GM23338 (cell line): ENCODE data around the gene HNRNPA2B1. TPM values are rescaled to one million over a fixed set of nuclear protein-coding genes. Genes with fewer than 3 reads are reported as not detected.

Experiments used
- ATAC-seq: fragments of 200-7000 bp; cut with Tn5 transposase; 3 replicates; pipeline ENCODE4 v1.9.1; 2020
- DNase-seq: peaks from one replicate; pipeline ENCODE4 v3.0.0-alpha.2; 2015; ENCODE audit warnings: low spot score
- H2AFZ ChIP-seq: fragments of 200-600 bp; sonication (generic); 2 replicates; pipeline ENCODE4 v1.8.0; 2016; ENCODE audit warnings: antibody characterized with exemption, mild to moderate bottlenecking, moderate library complexity
- H3F3A ChIP-seq: fragments of 200-600 bp; sonication (generic); replicated peaks from 2 replicates; pipeline ENCODE4 v1.8.0; 2017; ENCODE audit warnings: antibody characterized with exemption, mixed run types, low read depth
- H3K27ac ChIP-seq: fragments of 200-600 bp; sonication (generic); 2 replicates; pipeline ENCODE4 v1.6.1; 2016; ENCODE audit warnings: low read depth
- H3K27me3 ChIP-seq: fragments of 200-600 bp; sonication (generic); 2 replicates; pipeline ENCODE4 v1.8.0; 2016; ENCODE audit warnings: mild to moderate bottlenecking, mixed run types, moderate library complexity; ENCODE audit not compliant: insufficient read depth
- H3K36me3 ChIP-seq: fragments of 200-600 bp; sonication (generic); 2 replicates; pipeline ENCODE4 v1.8.0; 2016; ENCODE audit warnings: mild to moderate bottlenecking; ENCODE audit not compliant: insufficient read depth
- H3K4me1 ChIP-seq: fragments of 200-600 bp; sonication (generic); 2 replicates; pipeline ENCODE4 v1.8.0; 2016; ENCODE audit warnings: mild to moderate bottlenecking, moderate library complexity; ENCODE audit not compliant: insufficient read depth
- H3K4me2 ChIP-seq: fragments of 200-600 bp; sonication (generic); 2 replicates; pipeline ENCODE4 v1.7.1; 2017; ENCODE audit warnings: mixed run types
- H3K4me3 ChIP-seq: fragments of 200-600 bp; sonication (generic); 2 replicates; pipeline ENCODE4 v1.6.1; 2016; ENCODE audit warnings: mixed run types
- H3K79me2 ChIP-seq: fragments of 200-600 bp; sonication (generic); replicated peaks from 2 replicates; pipeline ENCODE4 v1.8.0; 2017; ENCODE audit warnings: mild to moderate bottlenecking; ENCODE audit not compliant: insufficient read depth
- H3K9me2 ChIP-seq: fragments of 200-600 bp; sonication (generic); 2 replicates; pipeline ENCODE4 v1.8.0; 2017; ENCODE audit not compliant: insufficient read depth
- H4K20me1 ChIP-seq: fragments of 200-600 bp; sonication (generic); replicated peaks from 2 replicates; pipeline ENCODE4 v1.8.0; 2017; ENCODE audit warnings: mild to moderate bottlenecking; ENCODE audit not compliant: insufficient read depth
- H3K27ac Mint-ChIP-seq: 2 replicates; pipeline ENCODE4 v1.8.0; 2020; ENCODE audit warnings: inconsistent platforms, mild to moderate bottlenecking, moderate library complexity, mixed read lengths
- H3K27me3 Mint-ChIP-seq: 3 replicates; pipeline ENCODE4 v1.8.0; 2022; ENCODE audit warnings: low read depth, mild to moderate bottlenecking, moderate library complexity, mixed read lengths, inconsistent platforms; ENCODE audit not compliant: insufficient read depth, poor library complexity
- H3K36me3 Mint-ChIP-seq: 3 replicates; pipeline ENCODE4 v1.8.0; 2021; ENCODE audit warnings: low read depth, mild to moderate bottlenecking, inconsistent platforms, moderate library complexity, mixed read lengths
- H3K4me1 Mint-ChIP-seq: 3 replicates; pipeline ENCODE4 v1.8.0; 2020; ENCODE audit warnings: mild to moderate bottlenecking, inconsistent platforms, mixed read lengths
- H3K4me3 Mint-ChIP-seq: 3 replicates; pipeline ENCODE4 v1.8.0; 2021; ENCODE audit warnings: moderate library complexity, mild to moderate bottlenecking, inconsistent platforms, mixed read lengths
- H3K9me3 Mint-ChIP-seq: 3 replicates; pipeline ENCODE4 v1.8.0; 2020; ENCODE audit warnings: moderate library complexity, mild to moderate bottlenecking, inconsistent platforms, mixed read lengths
- EZH2 ChIP-seq: fragments of 200-600 bp; sonication (generic); IDR thresholded peaks from one replicate; pipeline ENCODE4 v1.8.0; 2017; ENCODE audit warnings: antibody characterized with exemption, mild to moderate bottlenecking, low read depth; ENCODE audit not compliant: unreplicated experiment
- EZH2phosphoT487 ChIP-seq: fragments of 200-600 bp; sonication (generic); IDR thresholded peaks from one replicate; pipeline ENCODE4 v1.8.1; 2018; ENCODE audit warnings: antibody characterized with exemption; ENCODE audit not compliant: unreplicated experiment
- JUNB ChIP-seq: IDR thresholded peaks from one replicate; pipeline ENCODE4 v1.6.1; 2016; ENCODE audit warnings: antibody characterized with exemption; ENCODE audit not compliant: unreplicated experiment
- NANOG ChIP-seq: IDR thresholded peaks from 2 replicates; pipeline ENCODE4 v1.6.1; 2016; ENCODE audit warnings: antibody characterized with exemption, borderline replicate concordance
- POLR2AphosphoS5 ChIP-seq: IDR thresholded peaks from 2 replicates; pipeline ENCODE4 v1.6.1; 2016; ENCODE audit warnings: antibody characterized with exemption, low read depth
- ZNF114 ChIP-seq: fragments of 250-450 bp; sonication (Bioruptor Pico); IDR thresholded peaks from 2 replicates; pipeline ENCODE4 v1.5.0; 2020; ENCODE audit warnings: mild to moderate bottlenecking, moderate library complexity
- polyA plus RNA-seq: library from polyadenylated mRNA; unstranded; fragments of >200 nt; fragmentation: Nextera tagmentation; extraction: Ambion mirVana; gene quantifications from 2 replicates; pipeline ENCODE4 v1.2.1, GENCODE V29; 2016
- total RNA-seq: library from RNA; depleted of rRNA; stranded (reverse); fragments of >200 nt; shearing (Covaris generic); gene quantifications from 2 replicates; pipeline ENCODE4 v1.2.3, GENCODE V29; 2014
- TF ChIP-seq, protein P1 (sequence below): IDR thresholded peaks from 2 replicates; pipeline ENCODE4 v1.6.1; 2016; ENCODE audit warnings: antibody characterized with exemption
- TF ChIP-seq, protein P2 (sequence below), 2 experiments: fragments of 200-600 bp in 1 of 2; sonication (generic) in 1 of 2; conservative IDR thresholded peaks; 2 replicates each; pipeline versions ENCODE4 v1.5.1 to v1.6.1; 2016 to 2017; ENCODE audit warnings: antibody characterized with exemption in 2 of 2, low read depth in 2 of 2, mild to moderate bottlenecking in 2 of 2, moderate library complexity in 1 of 2
- TF ChIP-seq, protein P3 (sequence below): IDR thresholded peaks from one replicate; pipeline ENCODE4 v1.6.1; 2018; ENCODE audit warnings: antibody characterized with exemption; ENCODE audit not compliant: unreplicated experiment
- TF ChIP-seq, protein P4 (sequence below): fragments of 250-450 bp; sonication (Bioruptor Pico); IDR thresholded peaks from 2 replicates; pipeline ENCODE4 v1.5.0; 2020; ENCODE audit warnings: mild to moderate bottlenecking, moderate library complexity

Gene HNRNPA2B1
- total and polyA plus RNA-seq, 2 experiments from 2014 or later = 602 to 1,577 TPM

DNA sequence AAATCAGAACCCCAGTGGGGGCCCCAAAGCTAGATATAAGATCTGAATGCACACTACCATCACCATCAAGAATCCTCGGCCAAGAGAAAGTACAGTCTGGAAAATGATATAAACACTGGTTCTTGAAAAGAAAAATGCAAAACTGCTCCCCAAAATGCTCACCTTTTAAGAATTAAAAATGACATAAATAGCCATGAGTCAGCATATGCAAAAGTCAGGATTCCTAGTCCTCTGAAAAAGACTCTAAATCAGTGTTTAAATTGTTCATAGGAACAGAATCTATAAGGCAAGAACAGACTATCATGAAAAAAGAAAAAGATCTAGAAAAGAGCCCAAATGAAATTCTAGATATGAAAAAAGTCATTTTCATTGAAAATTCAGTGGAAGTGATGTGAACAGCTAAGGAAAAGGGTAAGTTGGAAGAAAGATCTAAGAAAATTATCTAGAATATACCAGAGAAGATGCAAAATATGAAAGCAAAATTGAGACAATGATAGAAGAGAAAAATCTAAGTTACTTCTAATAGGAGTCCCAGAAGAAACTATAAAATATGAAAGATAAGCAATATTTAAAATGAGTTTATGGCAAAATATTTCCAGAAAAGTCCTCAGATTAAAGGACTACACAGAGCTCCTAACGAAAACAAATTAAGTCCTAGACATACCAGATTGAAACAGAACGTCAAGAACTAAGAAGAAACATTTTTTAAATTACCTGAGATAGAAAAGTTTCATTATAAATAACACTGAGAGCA lies 18.9 kb downstream of the HNRNPA2B1 start (continued):
- TF ChIP-seq, protein P1, sequence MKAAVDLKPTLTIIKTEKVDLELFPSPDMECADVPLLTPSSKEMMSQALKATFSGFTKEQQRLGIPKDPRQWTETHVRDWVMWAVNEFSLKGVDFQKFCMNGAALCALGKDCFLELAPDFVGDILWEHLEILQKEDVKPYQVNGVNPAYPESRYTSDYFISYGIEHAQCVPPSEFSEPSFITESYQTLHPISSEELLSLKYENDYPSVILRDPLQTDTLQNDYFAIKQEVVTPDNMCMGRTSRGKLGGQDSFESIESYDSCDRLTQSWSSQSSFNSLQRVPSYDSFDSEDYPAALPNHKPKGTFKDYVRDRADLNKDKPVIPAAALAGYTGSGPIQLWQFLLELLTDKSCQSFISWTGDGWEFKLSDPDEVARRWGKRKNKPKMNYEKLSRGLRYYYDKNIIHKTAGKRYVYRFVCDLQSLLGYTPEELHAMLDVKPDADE = no peak
- TF ChIP-seq, protein P2, sequence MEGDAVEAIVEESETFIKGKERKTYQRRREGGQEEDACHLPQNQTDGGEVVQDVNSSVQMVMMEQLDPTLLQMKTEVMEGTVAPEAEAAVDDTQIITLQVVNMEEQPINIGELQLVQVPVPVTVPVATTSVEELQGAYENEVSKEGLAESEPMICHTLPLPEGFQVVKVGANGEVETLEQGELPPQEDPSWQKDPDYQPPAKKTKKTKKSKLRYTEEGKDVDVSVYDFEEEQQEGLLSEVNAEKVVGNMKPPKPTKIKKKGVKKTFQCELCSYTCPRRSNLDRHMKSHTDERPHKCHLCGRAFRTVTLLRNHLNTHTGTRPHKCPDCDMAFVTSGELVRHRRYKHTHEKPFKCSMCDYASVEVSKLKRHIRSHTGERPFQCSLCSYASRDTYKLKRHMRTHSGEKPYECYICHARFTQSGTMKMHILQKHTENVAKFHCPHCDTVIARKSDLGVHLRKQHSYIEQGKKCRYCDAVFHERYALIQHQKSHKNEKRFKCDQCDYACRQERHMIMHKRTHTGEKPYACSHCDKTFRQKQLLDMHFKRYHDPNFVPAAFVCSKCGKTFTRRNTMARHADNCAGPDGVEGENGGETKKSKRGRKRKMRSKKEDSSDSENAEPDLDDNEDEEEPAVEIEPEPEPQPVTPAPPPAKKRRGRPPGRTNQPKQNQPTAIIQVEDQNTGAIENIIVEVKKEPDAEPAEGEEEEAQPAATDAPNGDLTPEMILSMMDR (conservative IDR thresholded peaks at IDR 0.05; ENCODE audit: low read depth in 2 of 2) = no peak
- no peak for TF ChIP-seq ZNF114

DNA sequence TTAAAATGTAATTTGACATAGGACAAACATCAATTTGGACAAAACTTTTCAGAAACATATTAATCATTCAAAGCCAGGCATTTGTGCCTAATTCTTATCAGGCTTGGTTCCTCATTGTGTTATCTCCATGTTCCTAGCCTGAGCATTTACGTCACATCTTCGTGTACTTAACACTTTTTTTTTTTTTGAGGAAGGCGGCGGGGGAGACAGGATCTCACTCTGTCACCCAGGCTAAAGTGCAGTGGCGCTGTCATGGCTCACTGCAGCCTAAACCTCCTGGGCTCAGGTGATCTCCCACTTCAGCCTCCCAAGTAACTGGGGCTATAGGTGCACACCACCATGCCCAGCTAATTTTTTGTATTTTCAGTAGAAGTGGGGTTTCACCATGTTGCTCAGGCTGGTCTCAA lies 19.8 kb downstream of the HNRNPA2B1 start:
- Mint-ChIP-seq H3K27me3 (peaks cover 32% of the 10 kb centered on the region), H3K4me1 (peaks cover 44% of the 10 kb centered on the region), H3K36me3 (peaks cover 86% of the 10 kb centered on the region), H3K27ac (no peak overlapping the region; the same call in 1 of the 2 replicates), H3K4me3 (no peak overlapping the region), H3K9me3 (peaks cover 17% of the 10 kb centered on the region)
- no peaks in the 10 kb centered on the region for H3K9me2 ChIP-seq
- no peak for DNase-seq
- H3K4me1 ChIP-seq = peaks cover 4% of the 10 kb centered on the region; the same call in 1 of the 2 replicates
- no peaks in the 10 kb centered on the region for H3K27me3 ChIP-seq
- no peak overlapping the region for H2AFZ ChIP-seq
- peaks cover 36% of the 10 kb centered on the region for H3F3A ChIP-seq
- H4K20me1 ChIP-seq = peaks cover 9% of the 10 kb centered on the region
- peaks cover 6% of the 10 kb centered on the region; the same call in 1 of the 2 replicates for H3K36me3 ChIP-seq
- no peak overlapping the region for H3K4me3 ChIP-seq
- ATAC-seq = no peak
- H3K27ac ChIP-seq = peak overlapping the region; percentile 68; the same call in 1 of the 2 replicates
- peaks cover 19% of the 10 kb centered on the region for H3K79me2 ChIP-seq
- TF ChIP-seq, protein P3, sequence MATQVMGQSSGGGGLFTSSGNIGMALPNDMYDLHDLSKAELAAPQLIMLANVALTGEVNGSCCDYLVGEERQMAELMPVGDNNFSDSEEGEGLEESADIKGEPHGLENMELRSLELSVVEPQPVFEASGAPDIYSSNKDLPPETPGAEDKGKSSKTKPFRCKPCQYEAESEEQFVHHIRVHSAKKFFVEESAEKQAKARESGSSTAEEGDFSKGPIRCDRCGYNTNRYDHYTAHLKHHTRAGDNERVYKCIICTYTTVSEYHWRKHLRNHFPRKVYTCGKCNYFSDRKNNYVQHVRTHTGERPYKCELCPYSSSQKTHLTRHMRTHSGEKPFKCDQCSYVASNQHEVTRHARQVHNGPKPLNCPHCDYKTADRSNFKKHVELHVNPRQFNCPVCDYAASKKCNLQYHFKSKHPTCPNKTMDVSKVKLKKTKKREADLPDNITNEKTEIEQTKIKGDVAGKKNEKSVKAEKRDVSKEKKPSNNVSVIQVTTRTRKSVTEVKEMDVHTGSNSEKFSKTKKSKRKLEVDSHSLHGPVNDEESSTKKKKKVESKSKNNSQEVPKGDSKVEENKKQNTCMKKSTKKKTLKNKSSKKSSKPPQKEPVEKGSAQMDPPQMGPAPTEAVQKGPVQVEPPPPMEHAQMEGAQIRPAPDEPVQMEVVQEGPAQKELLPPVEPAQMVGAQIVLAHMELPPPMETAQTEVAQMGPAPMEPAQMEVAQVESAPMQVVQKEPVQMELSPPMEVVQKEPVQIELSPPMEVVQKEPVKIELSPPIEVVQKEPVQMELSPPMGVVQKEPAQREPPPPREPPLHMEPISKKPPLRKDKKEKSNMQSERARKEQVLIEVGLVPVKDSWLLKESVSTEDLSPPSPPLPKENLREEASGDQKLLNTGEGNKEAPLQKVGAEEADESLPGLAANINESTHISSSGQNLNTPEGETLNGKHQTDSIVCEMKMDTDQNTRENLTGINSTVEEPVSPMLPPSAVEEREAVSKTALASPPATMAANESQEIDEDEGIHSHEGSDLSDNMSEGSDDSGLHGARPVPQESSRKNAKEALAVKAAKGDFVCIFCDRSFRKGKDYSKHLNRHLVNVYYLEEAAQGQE = no peak
- TF ChIP-seq NANOG (no peak), EZH2phosphoT487 (no peak), POLR2AphosphoS5 (no peak), ZNF114 (no peak), EZH2 (no peak), JUNB (no peak)
- TF ChIP-seq, protein P4, sequence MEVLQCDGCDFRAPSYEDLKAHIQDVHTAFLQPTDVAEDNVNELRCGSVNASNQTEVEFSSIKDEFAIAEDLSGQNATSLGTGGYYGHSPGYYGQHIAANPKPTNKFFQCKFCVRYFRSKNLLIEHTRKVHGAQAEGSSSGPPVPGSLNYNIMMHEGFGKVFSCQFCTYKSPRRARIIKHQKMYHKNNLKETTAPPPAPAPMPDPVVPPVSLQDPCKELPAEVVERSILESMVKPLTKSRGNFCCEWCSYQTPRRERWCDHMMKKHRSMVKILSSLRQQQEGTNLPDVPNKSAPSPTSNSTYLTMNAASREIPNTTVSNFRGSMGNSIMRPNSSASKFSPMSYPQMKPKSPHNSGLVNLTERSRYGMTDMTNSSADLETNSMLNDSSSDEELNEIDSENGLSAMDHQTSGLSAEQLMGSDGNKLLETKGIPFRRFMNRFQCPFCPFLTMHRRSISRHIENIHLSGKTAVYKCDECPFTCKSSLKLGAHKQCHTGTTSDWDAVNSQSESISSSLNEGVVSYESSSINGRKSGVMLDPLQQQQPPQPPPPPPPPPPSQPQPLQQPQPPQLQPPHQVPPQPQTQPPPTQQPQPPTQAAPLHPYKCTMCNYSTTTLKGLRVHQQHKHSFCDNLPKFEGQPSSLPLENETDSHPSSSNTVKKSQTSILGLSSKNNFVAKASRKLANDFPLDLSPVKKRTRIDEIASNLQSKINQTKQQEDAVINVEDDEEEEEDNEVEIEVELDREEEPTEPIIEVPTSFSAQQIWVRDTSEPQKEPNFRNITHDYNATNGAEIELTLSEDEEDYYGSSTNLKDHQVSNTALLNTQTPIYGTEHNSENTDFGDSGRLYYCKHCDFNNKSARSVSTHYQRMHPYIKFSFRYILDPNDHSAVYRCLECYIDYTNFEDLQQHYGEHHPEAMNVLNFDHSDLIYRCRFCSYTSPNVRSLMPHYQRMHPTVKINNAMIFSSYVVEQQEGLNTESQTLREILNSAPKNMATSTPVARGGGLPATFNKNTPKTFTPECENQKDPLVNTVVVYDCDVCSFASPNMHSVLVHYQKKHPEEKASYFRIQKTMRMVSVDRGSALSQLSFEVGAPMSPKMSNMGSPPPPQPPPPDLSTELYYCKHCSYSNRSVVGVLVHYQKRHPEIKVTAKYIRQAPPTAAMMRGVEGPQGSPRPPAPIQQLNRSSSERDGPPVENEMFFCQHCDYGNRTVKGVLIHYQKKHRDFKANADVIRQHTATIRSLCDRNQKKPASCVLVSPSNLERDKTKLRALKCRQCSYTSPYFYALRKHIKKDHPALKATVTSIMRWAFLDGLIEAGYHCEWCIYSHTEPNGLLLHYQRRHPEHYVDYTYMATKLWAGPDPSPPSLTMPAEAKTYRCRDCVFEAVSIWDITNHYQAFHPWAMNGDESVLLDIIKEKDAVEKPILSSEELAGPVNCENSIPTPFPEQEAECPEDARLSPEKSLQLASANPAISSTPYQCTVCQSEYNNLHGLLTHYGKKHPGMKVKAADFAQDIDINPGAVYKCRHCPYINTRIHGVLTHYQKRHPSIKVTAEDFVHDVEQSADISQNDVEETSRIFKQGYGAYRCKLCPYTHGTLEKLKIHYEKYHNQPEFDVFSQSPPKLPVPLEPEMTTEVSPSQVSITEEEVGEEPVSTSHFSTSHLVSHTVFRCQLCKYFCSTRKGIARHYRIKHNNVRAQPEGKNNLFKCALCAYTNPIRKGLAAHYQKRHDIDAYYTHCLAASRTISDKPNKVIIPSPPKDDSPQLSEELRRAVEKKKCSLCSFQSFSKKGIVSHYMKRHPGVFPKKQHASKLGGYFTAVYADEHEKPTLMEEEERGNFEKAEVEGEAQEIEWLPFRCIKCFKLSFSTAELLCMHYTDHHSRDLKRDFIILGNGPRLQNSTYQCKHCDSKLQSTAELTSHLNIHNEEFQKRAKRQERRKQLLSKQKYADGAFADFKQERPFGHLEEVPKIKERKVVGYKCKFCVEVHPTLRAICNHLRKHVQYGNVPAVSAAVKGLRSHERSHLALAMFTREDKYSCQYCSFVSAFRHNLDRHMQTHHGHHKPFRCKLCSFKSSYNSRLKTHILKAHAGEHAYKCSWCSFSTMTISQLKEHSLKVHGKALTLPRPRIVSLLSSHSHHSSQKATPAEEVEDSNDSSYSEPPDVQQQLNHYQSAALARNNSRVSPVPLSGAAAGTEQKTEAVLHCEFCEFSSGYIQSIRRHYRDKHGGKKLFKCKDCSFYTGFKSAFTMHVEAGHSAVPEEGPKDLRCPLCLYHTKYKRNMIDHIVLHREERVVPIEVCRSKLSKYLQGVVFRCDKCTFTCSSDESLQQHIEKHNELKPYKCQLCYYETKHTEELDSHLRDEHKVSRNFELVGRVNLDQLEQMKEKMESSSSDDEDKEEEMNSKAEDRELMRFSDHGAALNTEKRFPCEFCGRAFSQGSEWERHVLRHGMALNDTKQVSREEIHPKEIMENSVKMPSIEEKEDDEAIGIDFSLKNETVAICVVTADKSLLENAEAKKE (CRISPR knock-in tag) = no peak
- TF ChIP-seq, protein P1 = no peak
- no peak overlapping the region for H3K4me2 ChIP-seq
